Measurements from ENCODE around the gene MYLK3.

MYLK3 gene

DNA sequence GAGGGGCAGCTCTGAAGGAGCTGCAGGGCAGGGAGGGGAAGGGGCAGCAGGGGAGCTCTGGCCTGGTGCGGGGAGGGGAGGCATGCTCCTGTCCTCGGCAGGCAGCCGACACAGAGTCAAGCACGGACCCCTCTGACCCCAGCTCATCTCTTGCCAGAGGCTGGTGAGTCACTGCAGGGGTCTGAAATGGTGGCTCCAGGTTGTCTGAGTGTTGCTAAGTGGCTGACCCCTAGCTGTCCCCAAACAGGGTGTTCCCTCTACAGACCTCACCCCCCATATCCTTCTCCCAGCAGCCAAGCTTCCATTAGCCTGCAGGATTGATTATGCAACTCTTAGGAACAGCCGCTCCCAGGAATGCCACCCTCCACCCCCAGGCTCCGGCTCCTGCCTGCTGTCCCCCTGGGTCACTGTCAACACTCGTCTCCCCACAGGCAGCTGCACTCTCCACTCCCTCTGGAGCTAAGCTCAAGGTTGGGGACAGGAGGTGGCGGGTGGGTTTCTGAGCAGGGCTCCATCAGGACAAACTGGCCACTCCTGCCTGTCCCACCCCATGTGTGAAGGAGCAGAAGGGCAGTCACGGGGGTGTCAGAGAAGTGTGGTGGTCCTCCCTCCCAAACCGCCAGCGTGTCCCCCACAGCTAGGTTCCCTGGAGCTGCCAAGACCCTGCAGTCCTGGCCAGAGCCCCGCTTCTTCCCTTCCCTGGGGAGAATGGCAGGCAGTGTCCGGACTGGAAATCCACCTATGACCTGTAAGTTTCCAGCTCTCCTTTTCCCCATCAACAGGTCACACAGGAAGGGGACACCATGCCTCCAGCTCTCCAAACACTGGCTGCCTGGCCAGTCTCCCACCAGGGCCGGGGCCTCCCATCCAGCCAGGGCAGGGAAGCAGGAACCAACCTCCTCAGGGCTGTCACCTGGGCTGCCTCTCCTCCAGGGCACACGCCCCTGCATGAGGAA lies 1.0 kb downstream of the MYLK3 start:
- no peak for ATAC-seq

DNA sequence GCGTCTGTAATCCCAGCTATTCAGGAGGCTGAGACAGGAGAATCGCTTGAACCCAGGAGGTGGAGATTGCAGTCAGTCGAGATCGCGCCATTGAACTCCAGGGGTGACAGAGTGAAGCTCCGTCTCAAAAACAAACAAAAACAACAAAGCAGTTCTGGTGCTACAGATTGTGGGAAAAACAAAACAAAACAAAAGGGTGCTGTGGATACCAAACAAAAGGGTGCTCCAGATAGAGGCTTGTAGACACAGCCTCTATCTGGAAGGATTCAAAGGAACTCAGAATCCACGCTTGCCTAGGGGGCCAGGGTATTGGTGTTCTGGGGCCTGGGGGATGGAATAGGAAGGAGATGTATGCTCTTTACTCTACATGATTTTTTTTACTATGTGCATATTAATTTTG lies 2.5 kb downstream of the MYLK3 start:
- no peak for TF ChIP-seq OSR1 (CRISPR knock-in tag; IDR thresholded peaks at IDR 0.05)
- no peak for TF ChIP-seq BACH2 (CRISPR knock-in tag; IDR thresholded peaks at IDR 0.05; ENCODE audit: borderline replicate concordance)
- TF ChIP-seq ZFP3 (CRISPR knock-in tag; IDR thresholded peaks at IDR 0.05): no peak
- TF ChIP-seq ISL1 (CRISPR knock-in tag; IDR thresholded peaks at IDR 0.05): no peak
- TF ChIP-seq ZNF565 (CRISPR knock-in tag; conservative IDR thresholded peaks at IDR 0.05; ENCODE audit: low read depth): no peak
- no peak for TF ChIP-seq SNAI2 (CRISPR knock-in tag; IDR thresholded peaks at IDR 0.05)
- TF ChIP-seq, protein P1, sequence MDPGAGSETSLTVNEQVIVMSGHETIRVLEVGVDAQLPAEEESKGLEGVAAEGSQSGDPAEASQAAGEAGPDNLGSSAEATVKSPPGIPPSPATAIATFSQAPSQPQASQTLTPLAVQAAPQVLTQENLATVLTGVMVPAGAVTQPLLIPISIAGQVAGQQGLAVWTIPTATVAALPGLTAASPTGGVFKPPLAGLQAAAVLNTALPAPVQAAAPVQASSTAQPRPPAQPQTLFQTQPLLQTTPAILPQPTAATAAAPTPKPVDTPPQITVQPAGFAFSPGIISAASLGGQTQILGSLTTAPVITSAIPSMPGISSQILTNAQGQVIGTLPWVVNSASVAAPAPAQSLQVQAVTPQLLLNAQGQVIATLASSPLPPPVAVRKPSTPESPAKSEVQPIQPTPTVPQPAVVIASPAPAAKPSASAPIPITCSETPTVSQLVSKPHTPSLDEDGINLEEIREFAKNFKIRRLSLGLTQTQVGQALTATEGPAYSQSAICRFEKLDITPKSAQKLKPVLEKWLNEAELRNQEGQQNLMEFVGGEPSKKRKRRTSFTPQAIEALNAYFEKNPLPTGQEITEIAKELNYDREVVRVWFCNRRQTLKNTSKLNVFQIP (CRISPR knock-in tag; IDR thresholded peaks at IDR 0.05; ENCODE audit: borderline replicate concordance, low read depth): no peak
- no peak for TF ChIP-seq ZNF8 (CRISPR knock-in tag; IDR thresholded peaks at IDR 0.05)
- TF ChIP-seq GLIS3 (CRISPR knock-in tag; IDR thresholded peaks at IDR 0.05): no peak
- no peak for TF ChIP-seq TOX (CRISPR knock-in tag; IDR thresholded peaks at IDR 0.05; ENCODE audit: borderline replicate concordance)
- TF ChIP-seq ZFP30 (CRISPR knock-in tag; IDR thresholded peaks at IDR 0.05): no peak
- no peak for TF ChIP-seq CSDC2 (CRISPR knock-in tag; IDR thresholded peaks at IDR 0.05)
- TF ChIP-seq, protein P2, sequence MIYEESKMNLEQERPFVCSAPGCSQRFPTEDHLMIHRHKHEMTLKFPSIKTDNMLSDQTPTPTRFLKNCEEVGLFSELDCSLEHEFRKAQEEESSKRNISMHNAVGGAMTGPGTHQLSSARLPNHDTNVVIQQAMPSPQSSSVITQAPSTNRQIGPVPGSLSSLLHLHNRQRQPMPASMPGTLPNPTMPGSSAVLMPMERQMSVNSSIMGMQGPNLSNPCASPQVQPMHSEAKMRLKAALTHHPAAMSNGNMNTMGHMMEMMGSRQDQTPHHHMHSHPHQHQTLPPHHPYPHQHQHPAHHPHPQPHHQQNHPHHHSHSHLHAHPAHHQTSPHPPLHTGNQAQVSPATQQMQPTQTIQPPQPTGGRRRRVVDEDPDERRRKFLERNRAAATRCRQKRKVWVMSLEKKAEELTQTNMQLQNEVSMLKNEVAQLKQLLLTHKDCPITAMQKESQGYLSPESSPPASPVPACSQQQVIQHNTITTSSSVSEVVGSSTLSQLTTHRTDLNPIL (CRISPR knock-in tag; IDR thresholded peaks at IDR 0.05; ENCODE audit: low read depth): no peak
- TF ChIP-seq, protein P3, sequence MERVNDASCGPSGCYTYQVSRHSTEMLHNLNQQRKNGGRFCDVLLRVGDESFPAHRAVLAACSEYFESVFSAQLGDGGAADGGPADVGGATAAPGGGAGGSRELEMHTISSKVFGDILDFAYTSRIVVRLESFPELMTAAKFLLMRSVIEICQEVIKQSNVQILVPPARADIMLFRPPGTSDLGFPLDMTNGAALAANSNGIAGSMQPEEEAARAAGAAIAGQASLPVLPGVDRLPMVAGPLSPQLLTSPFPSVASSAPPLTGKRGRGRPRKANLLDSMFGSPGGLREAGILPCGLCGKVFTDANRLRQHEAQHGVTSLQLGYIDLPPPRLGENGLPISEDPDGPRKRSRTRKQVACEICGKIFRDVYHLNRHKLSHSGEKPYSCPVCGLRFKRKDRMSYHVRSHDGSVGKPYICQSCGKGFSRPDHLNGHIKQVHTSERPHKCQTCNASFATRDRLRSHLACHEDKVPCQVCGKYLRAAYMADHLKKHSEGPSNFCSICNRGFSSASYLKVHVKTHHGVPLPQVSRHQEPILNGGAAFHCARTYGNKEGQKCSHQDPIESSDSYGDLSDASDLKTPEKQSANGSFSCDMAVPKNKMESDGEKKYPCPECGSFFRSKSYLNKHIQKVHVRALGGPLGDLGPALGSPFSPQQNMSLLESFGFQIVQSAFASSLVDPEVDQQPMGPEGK (CRISPR knock-in tag; IDR thresholded peaks at IDR 0.05; ENCODE audit: borderline replicate concordance): no peak
- no peak for TF ChIP-seq ARNTL (CRISPR knock-in tag; IDR thresholded peaks at IDR 0.05; ENCODE audit: borderline replicate concordance, low read depth)
- no peak for TF ChIP-seq ESRRG (CRISPR knock-in tag; IDR thresholded peaks at IDR 0.05)
- ATAC-seq: no peak

More for the DNA sequence above, 1.0 kb downstream of the MYLK3 start:
- TF ChIP-seq SNAI2 (CRISPR knock-in tag; IDR thresholded peaks at IDR 0.05): no peak

DNA sequence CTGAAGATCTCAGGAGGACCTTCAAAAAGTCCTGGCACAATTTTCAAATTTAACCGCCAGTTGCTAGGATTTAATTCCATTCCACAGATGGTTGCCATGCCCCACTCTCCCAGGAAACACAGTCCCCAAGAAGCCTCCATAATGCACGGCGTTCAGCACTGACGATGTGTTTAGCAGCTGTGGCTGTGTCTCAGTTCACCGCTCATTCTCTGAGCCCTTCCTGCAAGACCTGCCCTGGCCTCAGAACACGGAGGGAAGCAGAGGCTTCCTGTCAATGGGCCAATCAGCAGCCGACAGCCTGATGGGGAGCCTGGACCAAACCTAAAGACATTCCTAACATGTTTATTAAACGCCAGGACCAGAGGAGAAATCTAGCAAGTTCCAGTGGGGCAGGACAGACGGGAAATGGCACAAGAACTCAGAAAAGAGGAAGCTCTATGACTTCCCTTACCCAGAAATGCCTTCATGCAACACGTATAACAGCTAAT lies 4.9 kb downstream of the MYLK3 start:
- TF ChIP-seq, protein P1 (CRISPR knock-in tag; IDR thresholded peaks at IDR 0.05; ENCODE audit: borderline replicate concordance, low read depth): no peak
- TF ChIP-seq OSR1 (CRISPR knock-in tag; IDR thresholded peaks at IDR 0.05) (no peak), GLIS3 (CRISPR knock-in tag; IDR thresholded peaks at IDR 0.05) (no peak), ZNF8 (CRISPR knock-in tag; IDR thresholded peaks at IDR 0.05) (no peak), TCF4 (CRISPR knock-in tag; IDR thresholded peaks at IDR 0.05; ENCODE audit: borderline replicate concordance) (no peak), PPARA (CRISPR knock-in tag; IDR thresholded peaks at IDR 0.05; ENCODE audit: borderline replicate concordance) (no peak), ARNTL (CRISPR knock-in tag; IDR thresholded peaks at IDR 0.05; ENCODE audit: borderline replicate concordance, low read depth) (no peak), ISL1 (CRISPR knock-in tag; IDR thresholded peaks at IDR 0.05) (no peak), TOX (CRISPR knock-in tag; IDR thresholded peaks at IDR 0.05; ENCODE audit: borderline replicate concordance) (no peak), ZNF565 (CRISPR knock-in tag; conservative IDR thresholded peaks at IDR 0.05; ENCODE audit: low read depth) (no peak), ESRRG (CRISPR knock-in tag; IDR thresholded peaks at IDR 0.05) (no peak)
- ATAC-seq: no peak; the same call in 2 of the 3 replicates

DNA sequence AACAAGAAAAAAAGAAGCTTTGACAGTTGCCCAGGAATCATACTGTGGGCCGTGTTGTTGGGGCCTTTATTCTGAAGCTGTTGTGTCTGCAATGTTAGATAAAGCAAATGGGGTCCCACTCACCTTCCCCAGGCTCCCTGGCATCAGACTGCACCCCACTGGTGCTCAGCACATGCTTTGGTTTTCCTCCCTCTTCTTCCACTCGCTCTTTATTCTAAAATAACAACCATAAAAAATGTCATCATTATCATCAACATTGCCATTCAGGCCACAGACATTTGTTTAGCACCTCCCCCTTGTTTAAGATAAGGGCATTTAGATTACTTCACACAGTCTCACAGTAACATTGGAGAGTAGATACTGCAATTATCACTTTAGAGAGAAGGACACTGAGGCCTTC lies 8.2 kb downstream of the MYLK3 start:
- no peak for ATAC-seq
- TF ChIP-seq, protein P3 (CRISPR knock-in tag; IDR thresholded peaks at IDR 0.05; ENCODE audit: borderline replicate concordance): no peak
- TF ChIP-seq ZNF8 (CRISPR knock-in tag; IDR thresholded peaks at IDR 0.05): no peak
- no peak for TF ChIP-seq CSDC2 (CRISPR knock-in tag; IDR thresholded peaks at IDR 0.05)
- TF ChIP-seq, protein P1 (CRISPR knock-in tag; IDR thresholded peaks at IDR 0.05; ENCODE audit: borderline replicate concordance, low read depth): no peak
- TF ChIP-seq, protein P4, sequence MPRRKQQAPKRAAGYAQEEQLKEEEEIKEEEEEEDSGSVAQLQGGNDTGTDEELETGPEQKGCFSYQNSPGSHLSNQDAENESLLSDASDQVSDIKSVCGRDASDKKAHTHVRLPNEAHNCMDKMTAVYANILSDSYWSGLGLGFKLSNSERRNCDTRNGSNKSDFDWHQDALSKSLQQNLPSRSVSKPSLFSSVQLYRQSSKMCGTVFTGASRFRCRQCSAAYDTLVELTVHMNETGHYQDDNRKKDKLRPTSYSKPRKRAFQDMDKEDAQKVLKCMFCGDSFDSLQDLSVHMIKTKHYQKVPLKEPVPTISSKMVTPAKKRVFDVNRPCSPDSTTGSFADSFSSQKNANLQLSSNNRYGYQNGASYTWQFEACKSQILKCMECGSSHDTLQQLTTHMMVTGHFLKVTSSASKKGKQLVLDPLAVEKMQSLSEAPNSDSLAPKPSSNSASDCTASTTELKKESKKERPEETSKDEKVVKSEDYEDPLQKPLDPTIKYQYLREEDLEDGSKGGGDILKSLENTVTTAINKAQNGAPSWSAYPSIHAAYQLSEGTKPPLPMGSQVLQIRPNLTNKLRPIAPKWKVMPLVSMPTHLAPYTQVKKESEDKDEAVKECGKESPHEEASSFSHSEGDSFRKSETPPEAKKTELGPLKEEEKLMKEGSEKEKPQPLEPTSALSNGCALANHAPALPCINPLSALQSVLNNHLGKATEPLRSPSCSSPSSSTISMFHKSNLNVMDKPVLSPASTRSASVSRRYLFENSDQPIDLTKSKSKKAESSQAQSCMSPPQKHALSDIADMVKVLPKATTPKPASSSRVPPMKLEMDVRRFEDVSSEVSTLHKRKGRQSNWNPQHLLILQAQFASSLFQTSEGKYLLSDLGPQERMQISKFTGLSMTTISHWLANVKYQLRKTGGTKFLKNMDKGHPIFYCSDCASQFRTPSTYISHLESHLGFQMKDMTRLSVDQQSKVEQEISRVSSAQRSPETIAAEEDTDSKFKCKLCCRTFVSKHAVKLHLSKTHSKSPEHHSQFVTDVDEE (CRISPR knock-in tag; IDR thresholded peaks at IDR 0.05): no peak
- no peak for TF ChIP-seq PPARA (CRISPR knock-in tag; IDR thresholded peaks at IDR 0.05; ENCODE audit: borderline replicate concordance)

All from SK-N-SH treated with all-trans-retinoic acid at 6 μM for 48 hours (cell line).